SK-N-SH treated with all-trans-retinoic acid at 6 μM for 48 hours (cell line): Measurements from ENCODE around the gene FBXL12.
"Not testable (repeated sequence)": the region's sequence is repeated elsewhere in the genome, so short reads cannot be mapped to it uniquely, and the experiment has no call there.

Experiments used
- ATAC-seq: fragments of 200-7000 bp; cut with Tn5 transposase; 3 replicates; pipeline ENCODE4 v1.9.1; 2020; ENCODE audit warnings: mild to moderate bottlenecking, moderate library complexity
- ARNTL ChIP-seq: fragments of 450-650 bp; formaldehyde crosslinking; IDR thresholded peaks from 2 replicates; pipeline ENCODE4 v1.5.0; 2020; ENCODE audit warnings: low read depth, mild to moderate bottlenecking, moderate library complexity, borderline replicate concordance
- BACH2 ChIP-seq: fragments of 250-450 bp; sonication (Bioruptor Pico); IDR thresholded peaks from 2 replicates; pipeline ENCODE4 v1.9.0; 2021; ENCODE audit warnings: mild to moderate bottlenecking, borderline replicate concordance
- CSDC2 ChIP-seq: fragments of 250-450 bp; sonication (Bioruptor Pico); IDR thresholded peaks from 2 replicates; pipeline ENCODE4 v1.5.0; 2020; ENCODE audit warnings: mild to moderate bottlenecking, moderate library complexity
- ESRRG ChIP-seq: fragments of 250-450 bp; sonication (Bioruptor Pico); IDR thresholded peaks from 2 replicates; pipeline ENCODE4 v1.6.1; 2021; ENCODE audit warnings: mild to moderate bottlenecking
- ISL1 ChIP-seq: fragments of 250-450 bp; sonication (Bioruptor Pico); IDR thresholded peaks from 2 replicates; pipeline ENCODE4 v2.1.2; 2022; ENCODE audit warnings: mild to moderate bottlenecking, moderate library complexity
- OSR1 ChIP-seq: fragments of 250-450 bp; sonication (Bioruptor Pico); IDR thresholded peaks from 2 replicates; pipeline ENCODE4 v1.8.0; 2022; ENCODE audit warnings: moderate library complexity, mild to moderate bottlenecking, inconsistent platforms
- PATZ1 ChIP-seq: fragments of 250-450 bp; sonication (Bioruptor Pico); IDR thresholded peaks from 2 replicates; pipeline ENCODE4 v1.8.0; 2020; ENCODE audit warnings: mild to moderate bottlenecking, moderate library complexity, borderline replicate concordance
- PPARA ChIP-seq: fragments of 250-450 bp; sonication (Bioruptor Pico); IDR thresholded peaks from 2 replicates; pipeline ENCODE4 v1.5.0; 2020; ENCODE audit warnings: mild to moderate bottlenecking, borderline replicate concordance
- RARB ChIP-seq: fragments of 250-450 bp; sonication (Bioruptor Pico); IDR thresholded peaks from 2 replicates; pipeline ENCODE4 v1.8.0; 2021; ENCODE audit warnings: mild to moderate bottlenecking, moderate library complexity
- SNAI2 ChIP-seq: fragments of 250-450 bp; sonication (Bioruptor Pico); IDR thresholded peaks from 2 replicates; pipeline ENCODE4 v1.5.0; 2020; ENCODE audit warnings: mild to moderate bottlenecking, moderate library complexity
- TCF4 ChIP-seq: fragments of 250-450 bp; sonication (Bioruptor Pico); IDR thresholded peaks from 2 replicates; pipeline ENCODE4 v1.8.0; 2021; ENCODE audit warnings: mild to moderate bottlenecking, moderate library complexity, borderline replicate concordance
- ZC3H10 ChIP-seq: fragments of 250-450 bp; sonication (Bioruptor Pico); IDR thresholded peaks from 2 replicates; pipeline ENCODE4 v1.5.1; 2021; ENCODE audit warnings: mild to moderate bottlenecking, moderate library complexity
- ZFP30 ChIP-seq: fragments of 450-650 bp; formaldehyde crosslinking; IDR thresholded peaks from 2 replicates; pipeline ENCODE4 v1.5.0; 2022; ENCODE audit warnings: mild to moderate bottlenecking, moderate library complexity
- ZNF565 ChIP-seq: fragments of 450-650 bp; formaldehyde crosslinking; conservative IDR thresholded peaks from 2 replicates; pipeline ENCODE4 v1.5.0; 2020; ENCODE audit warnings: low read depth, mild to moderate bottlenecking, moderate library complexity
- TF ChIP-seq, protein P1 (sequence below): fragments of 250-450 bp; sonication (Bioruptor Pico); IDR thresholded peaks from 2 replicates; pipeline ENCODE4 v1.8.0; 2021; ENCODE audit warnings: low read depth, mild to moderate bottlenecking, moderate library complexity, borderline replicate concordance

FBXL12 gene

GRCh38 chr19:9848060-9848459, 29.2 kb upstream of the FBXL12 start (continued):
- TF ChIP-seq BACH2 (CRISPR knock-in tag) (no peak), ZNF565 (CRISPR knock-in tag) (no peak)
- TF ChIP-seq, all 23 proteins: peak for 0

DNA sequence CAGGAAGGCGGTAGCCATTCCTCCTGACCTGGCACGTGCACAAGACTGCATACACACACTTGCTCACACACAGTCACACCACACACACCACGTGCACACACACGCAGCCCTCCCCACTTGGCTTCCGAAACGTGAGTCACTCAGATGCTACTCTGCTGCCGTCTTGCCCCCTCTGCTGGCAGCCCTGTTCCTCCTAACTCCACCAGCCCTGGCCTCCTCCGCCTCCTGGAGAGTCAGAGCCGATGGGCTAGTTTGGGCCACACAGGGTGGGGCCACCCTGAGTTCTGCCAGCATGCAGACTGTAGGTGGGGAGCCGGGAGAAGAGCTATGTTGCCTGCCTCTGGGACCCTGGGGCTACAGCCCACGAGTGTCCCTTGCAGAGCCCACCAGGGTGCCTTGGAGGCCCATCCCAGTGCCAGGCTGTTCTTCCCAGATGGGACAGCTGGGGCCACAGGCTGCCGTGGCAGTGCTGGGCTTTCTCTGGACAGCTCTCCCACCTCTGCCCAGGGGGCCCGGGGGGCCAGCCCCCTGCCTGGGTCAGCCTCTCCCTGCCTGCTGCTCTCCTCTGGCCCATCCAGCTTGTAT, 28.3 kb upstream of the FBXL12 start:
- TF ChIP-seq ZNF565 (CRISPR knock-in tag) (no peak), ARNTL (no peak), ZC3H10 (no peak), RARB (CRISPR knock-in tag) (no peak), TCF4 (CRISPR knock-in tag) (no peak), PPARA (no peak), ISL1 (no peak), OSR1 (CRISPR knock-in tag) (no peak), ZFP30 (CRISPR knock-in tag) (no peak)

DNA sequence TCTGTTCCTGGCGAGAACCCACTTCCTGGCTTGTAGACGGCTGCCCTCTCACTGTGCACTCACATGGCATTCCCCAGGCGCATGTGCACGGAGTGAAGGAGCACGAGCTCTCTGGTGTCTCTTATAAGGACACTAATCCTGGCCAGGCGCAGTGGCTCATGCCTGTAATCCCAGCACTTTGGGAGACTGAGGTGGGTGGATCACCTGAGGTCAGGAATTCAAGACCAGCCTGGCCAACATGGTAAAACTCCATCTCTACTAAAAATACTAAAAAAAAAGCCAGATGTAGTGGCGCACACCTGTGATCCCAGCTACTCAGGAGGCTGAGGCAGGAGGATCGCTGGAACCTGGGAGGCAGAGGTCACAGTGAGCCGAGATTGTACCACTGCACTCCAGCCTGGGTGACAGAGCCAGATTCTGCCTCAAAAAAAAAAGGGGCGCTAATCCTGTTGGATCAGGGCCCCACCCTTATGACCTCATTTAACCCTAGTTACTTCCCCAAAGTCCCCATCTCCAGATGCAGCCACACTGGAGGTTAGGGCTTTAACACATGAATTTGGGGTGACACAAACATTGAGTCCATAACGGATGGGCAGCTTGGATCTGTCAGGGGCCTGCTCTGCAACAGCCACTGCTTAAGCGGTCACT, 24.9 kb upstream of the FBXL12 start:
- ATAC-seq: not testable (repeated sequence)

More for the DNA sequence above, 28.3 kb upstream of the FBXL12 start:
- peak; percentile 90 for ATAC-seq

DNA sequence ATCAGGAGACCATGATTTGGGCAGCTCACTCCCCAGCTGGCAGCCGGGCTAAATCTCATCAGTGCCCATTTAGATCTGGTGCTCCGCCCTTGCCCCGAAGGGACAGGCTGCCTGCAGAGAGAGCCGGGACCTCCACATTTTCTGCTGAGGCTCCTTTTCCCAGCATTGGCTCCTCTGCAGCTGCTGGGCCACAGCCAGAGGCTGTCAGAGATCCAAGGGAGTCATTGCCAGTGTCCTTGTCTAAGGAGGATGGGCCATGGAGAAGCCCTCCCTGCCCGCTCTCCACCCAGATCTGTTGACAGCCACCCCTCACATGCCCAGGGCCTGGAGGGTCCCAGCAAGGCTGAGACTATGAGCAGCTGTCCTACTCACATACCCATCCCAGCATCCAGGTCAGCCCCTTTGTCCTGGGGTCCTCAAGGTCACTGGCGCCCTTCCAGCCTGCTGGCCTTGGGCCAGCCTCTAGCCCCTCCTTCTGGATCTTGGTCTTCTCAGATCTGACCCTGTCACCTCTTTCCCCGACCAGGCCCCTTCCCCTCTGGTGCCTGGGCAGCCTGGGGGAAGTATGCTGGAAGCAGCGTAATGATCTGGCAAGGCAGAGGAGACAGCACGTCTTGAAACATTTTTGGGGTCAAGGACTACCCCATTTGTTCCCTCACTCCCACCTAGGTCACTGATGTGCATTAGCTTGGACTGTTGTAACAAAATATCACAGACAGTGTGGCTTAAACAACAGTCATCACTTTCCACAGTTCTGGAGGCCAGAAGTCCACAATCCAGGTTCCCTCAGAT, 24.2 kb upstream of the FBXL12 start:
- ATAC-seq: no peak
- no peak for TF ChIP-seq ARNTL
- no peak for TF ChIP-seq TCF4 (CRISPR knock-in tag)
- TF ChIP-seq ESRRG (CRISPR knock-in tag): no peak
- TF ChIP-seq SNAI2 (CRISPR knock-in tag): no peak
- no peak for TF ChIP-seq PATZ1
- TF ChIP-seq PPARA: no peak
- no peak for TF ChIP-seq CSDC2 (CRISPR knock-in tag)

DNA sequence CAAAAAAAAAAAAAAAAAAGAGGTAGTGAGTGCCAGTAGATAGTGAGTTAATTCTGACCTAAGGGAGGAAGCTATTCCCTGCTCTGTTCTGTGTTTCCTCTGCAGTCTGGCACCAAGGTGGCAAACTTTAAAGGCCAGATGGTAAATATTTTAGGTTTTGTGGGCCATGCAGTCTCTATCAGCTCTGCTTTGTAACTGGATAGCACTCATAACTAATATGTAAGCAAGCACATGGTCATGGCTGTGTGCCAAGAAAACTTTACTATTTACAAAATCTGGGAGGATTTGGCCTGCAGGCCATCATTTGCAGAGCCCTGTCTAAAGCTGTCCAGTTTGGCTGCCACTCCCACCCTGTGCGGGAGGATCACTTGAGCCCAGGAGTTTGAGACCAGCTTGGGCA, 20.5 kb upstream of the FBXL12 start:
- no peak for ATAC-seq
- no peak for TF ChIP-seq ZNF565 (CRISPR knock-in tag)

DNA sequence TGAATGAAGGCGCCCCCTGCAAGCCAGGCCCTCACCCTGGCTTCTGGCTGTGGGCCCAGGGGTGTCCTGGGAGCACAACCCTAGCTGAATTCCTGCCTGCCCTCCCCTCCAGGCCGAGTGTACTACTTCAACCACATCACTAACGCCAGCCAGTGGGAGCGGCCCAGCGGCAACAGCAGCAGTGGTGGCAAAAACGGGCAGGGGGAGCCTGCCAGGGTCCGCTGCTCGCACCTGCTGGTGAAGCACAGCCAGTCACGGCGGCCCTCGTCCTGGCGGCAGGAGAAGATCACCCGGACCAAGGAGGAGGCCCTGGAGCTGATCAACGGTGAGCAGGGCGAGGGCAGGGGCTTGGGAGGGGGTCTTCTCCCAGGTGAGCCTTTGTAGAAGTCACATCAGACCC, 19.4 kb upstream of the FBXL12 start:
- no peak for ATAC-seq

More for the DNA sequence above, 19.4 kb upstream of the FBXL12 start:
- TF ChIP-seq TCF4 (CRISPR knock-in tag): no peak
- TF ChIP-seq BACH2 (CRISPR knock-in tag): no peak
- TF ChIP-seq, protein P1, sequence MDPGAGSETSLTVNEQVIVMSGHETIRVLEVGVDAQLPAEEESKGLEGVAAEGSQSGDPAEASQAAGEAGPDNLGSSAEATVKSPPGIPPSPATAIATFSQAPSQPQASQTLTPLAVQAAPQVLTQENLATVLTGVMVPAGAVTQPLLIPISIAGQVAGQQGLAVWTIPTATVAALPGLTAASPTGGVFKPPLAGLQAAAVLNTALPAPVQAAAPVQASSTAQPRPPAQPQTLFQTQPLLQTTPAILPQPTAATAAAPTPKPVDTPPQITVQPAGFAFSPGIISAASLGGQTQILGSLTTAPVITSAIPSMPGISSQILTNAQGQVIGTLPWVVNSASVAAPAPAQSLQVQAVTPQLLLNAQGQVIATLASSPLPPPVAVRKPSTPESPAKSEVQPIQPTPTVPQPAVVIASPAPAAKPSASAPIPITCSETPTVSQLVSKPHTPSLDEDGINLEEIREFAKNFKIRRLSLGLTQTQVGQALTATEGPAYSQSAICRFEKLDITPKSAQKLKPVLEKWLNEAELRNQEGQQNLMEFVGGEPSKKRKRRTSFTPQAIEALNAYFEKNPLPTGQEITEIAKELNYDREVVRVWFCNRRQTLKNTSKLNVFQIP (CRISPR knock-in tag): no peak
- no peak for TF ChIP-seq ESRRG (CRISPR knock-in tag)
- no peak for TF ChIP-seq ZNF565 (CRISPR knock-in tag)
- TF ChIP-seq PATZ1: no peak
- TF ChIP-seq ARNTL: no peak
- TF ChIP-seq ZC3H10: no peak
- no peak for TF ChIP-seq ZFP30 (CRISPR knock-in tag)
